AG10803 (cell line): ENCODE data around the gene FXYD6.
"Not testable (repeated sequence)": the region's sequence is repeated elsewhere in the genome, so short reads cannot be mapped to it uniquely, and the experiment has no call there.

ENCODE experiments used
- DNase-seq: peaks from one replicate; pipeline ENCODE4 v3.0.0; 2010; ENCODE audit warnings: low read depth
- H3K4me3 ChIP-seq: 2 replicates; pipeline ENCODE4 v1.5.1; 2011; ENCODE audit warnings: mild to moderate bottlenecking, low read length, control low read depth
- CTCF ChIP-seq: conservative IDR thresholded peaks from 2 replicates; pipeline ENCODE4 v1.5.1; 2011; ENCODE audit warnings: mild to moderate bottlenecking, low read length, control low read depth, inconsistent platforms

Gene FXYD6, protein sequence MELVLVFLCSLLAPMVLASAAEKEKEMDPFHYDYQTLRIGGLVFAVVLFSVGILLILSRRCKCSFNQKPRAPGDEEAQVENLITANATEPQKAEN

GRCh38 chr11:117876341-117877119 is at the start of gene FXYD6:
Gene FXYD6 (minus strand): TSS chr11:117876658. CDS start chr11:117842776, 33,882 bp downstream.
- TF ChIP-seq CTCF = no peak
- no peak for DNase-seq
- no peak within 1 kb of the TSS for H3K4me3 ChIP-seq

DNA sequence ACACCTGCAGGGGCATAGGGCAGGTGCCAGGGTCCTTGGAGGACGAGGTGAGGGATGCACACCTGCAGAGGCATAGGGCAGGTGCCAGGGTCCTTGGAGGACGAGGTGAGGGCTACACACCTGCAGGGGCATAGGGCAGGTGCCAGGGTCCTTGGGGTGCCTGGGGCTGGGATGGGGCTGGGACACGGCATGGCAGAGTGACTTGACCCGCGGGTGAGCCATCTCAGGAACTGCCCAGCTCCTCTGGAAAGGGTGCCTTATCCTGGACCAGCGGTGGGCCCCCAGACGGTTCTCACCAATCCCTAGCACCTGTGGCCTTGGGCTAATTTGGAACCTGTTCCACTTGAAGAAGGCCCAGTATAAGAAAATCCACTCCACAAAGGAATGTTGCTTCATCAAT is 49.7 kb upstream of the FXYD6 start:
- DNase-seq, H3K4me3 ChIP-seq: not testable (repeated sequence)

GRCh38 chr11:117925198-117925925 is 48.9 kb upstream of the FXYD6 start:
- no peak for TF ChIP-seq CTCF
- no peak for DNase-seq
- H3K4me3 ChIP-seq = no peak overlapping the region

GRCh38 chr11:117924631-117925170 is 48.2 kb upstream of the FXYD6 start:
- H3K4me3 ChIP-seq = no peak overlapping the region
- no peak for DNase-seq
- no peak for TF ChIP-seq CTCF

DNA sequence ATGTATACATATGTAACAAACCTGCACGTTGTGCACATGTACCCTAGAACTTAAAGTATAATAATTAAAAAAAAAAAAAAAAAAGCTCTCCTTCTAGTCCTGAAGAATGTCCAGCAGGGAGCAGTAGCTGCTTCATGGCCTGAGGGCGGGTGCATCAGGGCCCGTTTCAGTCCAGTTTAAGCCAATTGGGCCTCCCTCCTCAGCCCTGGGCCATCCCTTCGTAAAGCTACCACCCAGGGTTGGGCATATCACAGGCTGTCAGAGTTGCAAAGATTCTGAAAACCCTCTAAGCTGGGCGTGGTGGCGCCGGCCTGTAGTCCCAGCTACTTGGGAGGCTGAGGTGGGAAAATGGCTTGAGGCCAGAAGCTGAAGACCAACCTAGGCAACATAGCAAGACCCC is 47.3 kb upstream of the FXYD6 start:
- no peak overlapping the region for H3K4me3 ChIP-seq
- no peak for DNase-seq
- no peak for TF ChIP-seq CTCF

GRCh38 chr11:117923275-117923674 is 46.8 kb upstream of the FXYD6 start:
- no peak for TF ChIP-seq CTCF
- DNase-seq = no peak
- no peak overlapping the region for H3K4me3 ChIP-seq

DNA sequence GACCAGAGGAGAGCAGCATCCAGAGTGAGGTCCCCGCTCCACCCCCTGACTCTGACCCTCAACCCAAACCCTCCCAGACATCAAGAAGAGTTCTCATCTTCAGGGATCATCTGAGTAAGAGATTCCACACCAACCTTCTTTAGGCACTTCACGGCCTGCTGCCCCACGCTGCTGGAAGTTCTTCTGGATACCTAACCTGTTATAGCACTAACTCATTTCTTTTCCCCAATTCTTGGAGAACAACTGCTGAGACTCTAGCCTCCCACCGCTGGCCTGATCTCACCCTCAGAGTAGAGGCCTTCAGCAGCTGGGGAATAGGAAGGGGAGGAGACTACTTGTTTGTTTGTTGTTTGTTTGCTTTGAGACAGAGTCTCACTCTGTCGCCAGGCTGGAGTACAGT is 45.4 kb upstream of the FXYD6 start:
- DNase-seq = no peak
- TF ChIP-seq CTCF = no peak
- H3K4me3 ChIP-seq = no peak overlapping the region
